GM23338 (cell line): ENCODE data around the gene MPIG6B. TPM values are rescaled to one million over a fixed set of nuclear protein-coding genes. Genes with fewer than 3 reads are reported as not detected.

Source experiments
- ZNF114 ChIP-seq: fragments of 250-450 bp; sonication (Bioruptor Pico); IDR thresholded peaks from 2 replicates; pipeline ENCODE4 v1.5.0; 2020; ENCODE audit warnings: mild to moderate bottlenecking, moderate library complexity
- ZNF462 ChIP-seq: fragments of 250-450 bp; sonication (Bioruptor Pico); IDR thresholded peaks from 2 replicates; pipeline ENCODE4 v1.5.0; 2020; ENCODE audit warnings: mild to moderate bottlenecking, moderate library complexity
- microRNA-seq: library from miRNA; unstranded; fragments of <30 nt; microRNA quantifications from one replicate; pipeline ENCODE4, GENCODE V29; 2017
- polyA plus RNA-seq: library from polyadenylated mRNA; unstranded; fragments of >200 nt; fragmentation: Nextera tagmentation; extraction: Ambion mirVana; gene quantifications from 2 replicates; pipeline ENCODE4 v1.2.1, GENCODE V29; 2016
- small RNA-seq: library from RNA; depleted of rRNA; stranded (forward); fragments of <200 nt; gene quantifications from one replicate; pipeline ENCODE3, GENCODE V24; 2014; ENCODE audit warnings: low replicate concordance
- total RNA-seq: library from RNA; depleted of rRNA; stranded (reverse); fragments of >200 nt; shearing (Covaris generic); gene quantifications from 2 replicates; pipeline ENCODE4 v1.2.3, GENCODE V29; 2014; rRNA removed

The MPIG6B gene
- total and polyA plus RNA-seq, 2 experiments from 2014 or later: 0.13 TPM; not detected in 1

- TF ChIP-seq ZNF462 (CRISPR knock-in tag) (no peak), ZNF114 (CRISPR knock-in tag) (no peak)
These were observed 52.7 kb downstream of the MPIG6B start (continued) for GRCh38 chr6:31775633-31776484.

Small RNA genes lying within 50 kb of the gene (microRNA-seq; reads per million reads assigned to microRNA genes)
- not detected for gene MIR4646

Small RNA genes lying within 50 kb of the gene (small RNA-seq; reads per million reads assigned to genes)
- not detected for gene LY6G6D
- not detected for gene MIR4646
- gene MSH5-SAPCD1: not detected
- gene RNU6-850P: not detected
- gene SAPCD1: not detected

Other genes starting within 250 kb of the MPIG6B start
Only the 30 nearest of the 42 such genes appear.
- not detected in 2 replicates for gene LTA, start 151.1 kb upstream of the MPIG6B start, total RNA-seq
- gene LTA, start 151.1 kb upstream of the MPIG6B start, polyA plus RNA-seq: not detected in 2 replicates
- not detected in 2 replicates for gene TNF, start 147.8 kb upstream of the MPIG6B start, total RNA-seq
- 0.11 TPM in 1 of 2 replicates, not detected in the other for gene TNF, start 147.8 kb upstream of the MPIG6B start, polyA plus RNA-seq
- gene LTB, start 140.9 kb upstream of the MPIG6B start, total RNA-seq: not detected in 2 replicates
- gene LTB, start 140.9 kb upstream of the MPIG6B start, polyA plus RNA-seq: 0.83 and 1.7 TPM in 2 replicates
- gene LST1, start 137.1 kb upstream of the MPIG6B start, total RNA-seq: not detected in 2 replicates
- gene LST1, start 137.1 kb upstream of the MPIG6B start, polyA plus RNA-seq: 0.37 TPM in 1 of 2 replicates, not detected in the other
- not detected in 2 replicates for gene NCR3, start 130.4 kb upstream of the MPIG6B start, total RNA-seq
- not detected in 2 replicates for gene NCR3, start 130.4 kb upstream of the MPIG6B start, polyA plus RNA-seq
- gene AIF1, start 108.1 kb upstream of the MPIG6B start, total RNA-seq: 6.2 and 13.3 TPM in 2 replicates
- 33.7 and 36.2 TPM in 2 replicates for gene AIF1, start 108.1 kb upstream of the MPIG6B start, polyA plus RNA-seq
- 223 and 273 TPM in 2 replicates for gene PRRC2A, start 102.7 kb upstream of the MPIG6B start, total RNA-seq
- gene PRRC2A, start 102.7 kb upstream of the MPIG6B start, polyA plus RNA-seq: 213 and 238 TPM in 2 replicates
- gene BAG6, start 70.7 kb upstream of the MPIG6B start, total RNA-seq: 289 and 292 TPM in 2 replicates
- gene BAG6, start 70.7 kb upstream of the MPIG6B start, polyA plus RNA-seq: 169 and 183 TPM in 2 replicates
- gene APOM, start 67.5 kb upstream of the MPIG6B start, total RNA-seq: 1.2 and 4.2 TPM in 2 replicates
- gene APOM, start 67.5 kb upstream of the MPIG6B start, polyA plus RNA-seq: 10.0 and 10.7 TPM in 2 replicates
- gene C6orf47, start 62.6 kb upstream of the MPIG6B start, total RNA-seq: 12.8 and 15.0 TPM in 2 replicates
- 9.4 TPM in 2 replicates for gene C6orf47, start 62.6 kb upstream of the MPIG6B start, polyA plus RNA-seq
- 24.6 and 27.1 TPM in 2 replicates for gene GPANK1, start 58.4 kb upstream of the MPIG6B start, total RNA-seq
- gene GPANK1, start 58.4 kb upstream of the MPIG6B start, polyA plus RNA-seq: 49.2 and 54.0 TPM in 2 replicates
- gene CSNK2B, start 57.3 kb upstream of the MPIG6B start, total RNA-seq: 210 and 260 TPM in 2 replicates
- gene CSNK2B, start 57.3 kb upstream of the MPIG6B start, polyA plus RNA-seq: 271 and 282 TPM in 2 replicates
- 3.8 and 7.9 TPM in 2 replicates for gene LY6G5B, start 53.4 kb upstream of the MPIG6B start, total RNA-seq
- gene LY6G5B, start 53.4 kb upstream of the MPIG6B start, polyA plus RNA-seq: 8.4 and 8.5 TPM in 2 replicates
- gene LY6G5C, start 42.3 kb upstream of the MPIG6B start, total RNA-seq: 1.1 TPM in 1 of 2 replicates, not detected in the other
- 2.1 TPM in 2 replicates for gene LY6G5C, start 42.3 kb upstream of the MPIG6B start, polyA plus RNA-seq
- gene ABHD16A, start 20.0 kb upstream of the MPIG6B start, total RNA-seq: 29.7 and 37.0 TPM in 2 replicates
- gene ABHD16A, start 20.0 kb upstream of the MPIG6B start, polyA plus RNA-seq: 25.9 and 26.9 TPM in 2 replicates
- gene LY6G6F, start 16.5 kb upstream of the MPIG6B start, total RNA-seq: not detected in 2 replicates
- not detected in 2 replicates for gene LY6G6F, start 16.5 kb upstream of the MPIG6B start, polyA plus RNA-seq
- not detected in 2 replicates for gene LY6G6D, start 8.0 kb upstream of the MPIG6B start, total RNA-seq
- not detected in 2 replicates for gene LY6G6D, start 8.0 kb upstream of the MPIG6B start, polyA plus RNA-seq
- gene LY6G6C, start 1.6 kb upstream of the MPIG6B start, total RNA-seq: not detected in 2 replicates
- 0.23 TPM in 1 of 2 replicates, not detected in the other for gene LY6G6C, start 1.6 kb upstream of the MPIG6B start, polyA plus RNA-seq
- 58.7 and 62.2 TPM in 2 replicates for gene DDAH2, start 5.9 kb downstream of the MPIG6B start, total RNA-seq
- gene DDAH2, start 5.9 kb downstream of the MPIG6B start, polyA plus RNA-seq: 65.0 and 65.1 TPM in 2 replicates
- gene CLIC1, start 13.2 kb downstream of the MPIG6B start, total RNA-seq: 226 and 269 TPM in 2 replicates
- gene CLIC1, start 13.2 kb downstream of the MPIG6B start, polyA plus RNA-seq: 269 and 296 TPM in 2 replicates
- gene MSH5, start 16.6 kb downstream of the MPIG6B start, total RNA-seq: 23.9 and 27.2 TPM in 2 replicates
- 12.1 and 12.8 TPM in 2 replicates for gene MSH5, start 16.6 kb downstream of the MPIG6B start, polyA plus RNA-seq
- gene SAPCD1, start 39.3 kb downstream of the MPIG6B start, total RNA-seq: 3.9 TPM in 1 of 2 replicates, not detected in the other
- gene SAPCD1, start 39.3 kb downstream of the MPIG6B start, polyA plus RNA-seq: 4.5 and 5.0 TPM in 2 replicates
- gene VWA7, start 54.0 kb downstream of the MPIG6B start, total RNA-seq: 0.07 and 0.12 TPM in 2 replicates
- 0.36 and 0.75 TPM in 2 replicates for gene VWA7, start 54.0 kb downstream of the MPIG6B start, polyA plus RNA-seq
- 137 and 153 TPM in 2 replicates for gene VARS1, start 72.4 kb downstream of the MPIG6B start, total RNA-seq
- gene VARS1, start 72.4 kb downstream of the MPIG6B start, polyA plus RNA-seq: 66.0 and 71.2 TPM in 2 replicates
- gene LSM2, start 83.6 kb downstream of the MPIG6B start, total RNA-seq: 93.5 and 106 TPM in 2 replicates
- gene LSM2, start 83.6 kb downstream of the MPIG6B start, polyA plus RNA-seq: 140 and 143 TPM in 2 replicates
- gene HSPA1L, start 91.9 kb downstream of the MPIG6B start, total RNA-seq: 0.50 and 0.83 TPM in 2 replicates
- 0.44 and 0.49 TPM in 2 replicates for gene HSPA1L, start 91.9 kb downstream of the MPIG6B start, polyA plus RNA-seq
- gene HSPA1A, start 92.2 kb downstream of the MPIG6B start, total RNA-seq: 57.1 and 58.3 TPM in 2 replicates
- gene HSPA1A, start 92.2 kb downstream of the MPIG6B start, polyA plus RNA-seq: 36.1 and 39.1 TPM in 2 replicates
- 102 and 113 TPM in 2 replicates for gene HSPA1B, start 104.4 kb downstream of the MPIG6B start, total RNA-seq
- gene HSPA1B, start 104.4 kb downstream of the MPIG6B start, polyA plus RNA-seq: 25.9 and 31.7 TPM in 2 replicates
- 41.1 and 47.4 TPM in 2 replicates for gene NEU1, start 139.4 kb downstream of the MPIG6B start, total RNA-seq
- 31.4 and 32.3 TPM in 2 replicates for gene NEU1, start 139.4 kb downstream of the MPIG6B start, polyA plus RNA-seq
- 3.7 and 4.6 TPM in 2 replicates for gene SLC44A4, start 155.6 kb downstream of the MPIG6B start, total RNA-seq
- 1.1 and 1.2 TPM in 2 replicates for gene SLC44A4, start 155.6 kb downstream of the MPIG6B start, polyA plus RNA-seq